Transverse colon (tissue), 4 donors: ENCODE data around the gene TLR7. TPM values are rescaled to one million over a fixed set of nuclear protein-coding genes. Genes with fewer than 3 reads are reported as not detected.

Experiments
- DNase-seq: peaks from one replicate; pipeline ENCODE4 v3.0.0-alpha.2; 2019
- H3K27ac ChIP-seq, 4 donors: fragments of 200-600 bp; sonication (generic); 2 replicates each; pipeline ENCODE4 v1.5.1; 2016 to 2018; ENCODE audit warnings: inconsistent platforms in 4 of 4
- H3K27me3 ChIP-seq: fragments of 200-600 bp; sonication (generic); 2 replicates; pipeline ENCODE4 v1.5.1; 2017; ENCODE audit warnings: inconsistent platforms
- H3K36me3 ChIP-seq, 4 donors: fragments of 200-600 bp; sonication (generic); 2 replicates each; pipeline ENCODE4 v1.5.1; 2017 to 2019; ENCODE audit warnings: inconsistent platforms in 4 of 4
- H3K4me1 ChIP-seq, 4 donors: fragments of 200-600 bp; sonication (generic); 2 replicates each; pipeline ENCODE4 v1.5.1; 2017 to 2020; ENCODE audit warnings: inconsistent platforms in 4 of 4
- H3K4me3 ChIP-seq, 4 donors: fragments of 200-600 bp; sonication (generic); 1 replicate in 1 of 4; 2 replicates in 3 of 4; pipeline versions ENCODE4 v1.5.1 to v1.6.1; 2017 to 2019; ENCODE audit warnings: inconsistent platforms in 4 of 4
- H3K9me3 ChIP-seq, 2 donors: fragments of 200-600 bp; sonication (generic); 2 replicates each; pipeline ENCODE4 v1.5.1; 2017 to 2019; ENCODE audit warnings: inconsistent platforms in 2 of 2
- EP300 ChIP-seq: sonication (generic); formaldehyde crosslinking; IDR thresholded peaks from one replicate; pipeline ENCODE4 v1.6.1; 2017; ENCODE audit warnings: antibody characterized with exemption, low read depth
- POLR2A ChIP-seq: fragments of 450-650 bp; IDR thresholded peaks from one replicate; pipeline ENCODE4 v1.6.1; 2016; ENCODE audit warnings: antibody characterized with exemption, mild to moderate bottlenecking, moderate library complexity
- POLR2AphosphoS5 ChIP-seq, 3 donors: sonication (generic); formaldehyde crosslinking; IDR thresholded peaks; one replicate each; pipeline ENCODE4 v1.6.1; 2016; ENCODE audit warnings: antibody characterized with exemption in 3 of 3
- WGBS, 2 donors: methylation state at CpG; one replicate each; pipeline ENCODE4 v1.1.5; 2018; ENCODE audit warnings: low coverage in 1 of 2; 5-methylcytosine and 5-hydroxymethylcytosine counted together
- in situ Hi-C, 4 donors: fragments of 200-750 bp; cut with MboI; loops; one replicate each; pipeline versions ENCODE4 v1.15.0 to v1.15.1; 2017; ENCODE audit warnings: low sequenced_read_pairs in 3 of 4, low pct_ligation_motif_present in 1 of 4, low pct_unique_long_range_greater_than_20kb in 1 of 4
- intact Hi-C: fragments of 100-400 bp; cut with DNase I; formaldehyde crosslinking; loops from one replicate; pipeline ENCODE4 v1.15.1; 2023; ENCODE audit warnings: low total_unique reads
- total RNA-seq, 4 donors: library from RNA; depleted of rRNA; stranded (reverse); fragments of >200 nt; gene quantifications; one replicate each; pipeline ENCODE4 v1.1.0, GENCODE V29; 2016
- TF ChIP-seq, protein P1 (sequence below), 5 experiments: fragments of 200-600 bp in 3 of 5; fragments of 450-650 bp in 2 of 5; sonication (generic) in 3 of 5; IDR thresholded peaks; 1 replicate in 2 of 5; 2 replicates in 3 of 5; pipeline ENCODE4 v1.5.1; 2016 to 2017; ENCODE audit warnings: antibody characterized with exemption in 5 of 5, inconsistent platforms in 3 of 5, mild to moderate bottlenecking in 2 of 5, moderate library complexity in 1 of 5

TLR7 gene
- total RNA-seq, 4 donors from 2014 or later, result 0.27 to 0.95 (median 0.75) TPM; not detected in 1

DNA sequence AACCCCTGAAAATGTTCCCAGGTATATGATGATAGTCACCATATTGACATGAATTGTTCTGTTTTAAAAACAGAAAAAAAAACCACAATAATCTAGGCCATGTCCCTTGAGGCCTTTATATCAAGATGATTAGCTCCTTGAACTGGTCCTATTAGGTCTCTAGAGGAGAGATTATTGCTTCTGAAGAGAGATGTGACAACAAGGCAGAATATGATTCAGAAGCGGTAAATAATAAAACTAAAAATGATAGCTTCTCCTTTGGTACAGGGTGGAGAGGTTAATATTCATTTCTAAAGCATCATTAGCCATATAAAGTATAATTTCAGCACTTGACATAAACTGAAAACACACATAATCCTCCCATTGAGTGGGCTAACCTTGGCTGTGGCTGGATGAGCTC, 65.4 kb downstream of the TLR7 start:
- H3K4me1 ChIP-seq, result no peaks in the 10 kb centered on the region
- no peak for DNase-seq
- in situ Hi-C loops, result no loop called here
- no peak overlapping the region for H3K4me3 ChIP-seq
- no peaks in the 10 kb centered on the region for H3K27me3 ChIP-seq
- H3K36me3 ChIP-seq, result no peaks in the 10 kb centered on the region
- intact Hi-C loops, result no loop called here
- no peaks in the 10 kb centered on the region for H3K9me3 ChIP-seq
- TF ChIP-seq, protein P1, sequence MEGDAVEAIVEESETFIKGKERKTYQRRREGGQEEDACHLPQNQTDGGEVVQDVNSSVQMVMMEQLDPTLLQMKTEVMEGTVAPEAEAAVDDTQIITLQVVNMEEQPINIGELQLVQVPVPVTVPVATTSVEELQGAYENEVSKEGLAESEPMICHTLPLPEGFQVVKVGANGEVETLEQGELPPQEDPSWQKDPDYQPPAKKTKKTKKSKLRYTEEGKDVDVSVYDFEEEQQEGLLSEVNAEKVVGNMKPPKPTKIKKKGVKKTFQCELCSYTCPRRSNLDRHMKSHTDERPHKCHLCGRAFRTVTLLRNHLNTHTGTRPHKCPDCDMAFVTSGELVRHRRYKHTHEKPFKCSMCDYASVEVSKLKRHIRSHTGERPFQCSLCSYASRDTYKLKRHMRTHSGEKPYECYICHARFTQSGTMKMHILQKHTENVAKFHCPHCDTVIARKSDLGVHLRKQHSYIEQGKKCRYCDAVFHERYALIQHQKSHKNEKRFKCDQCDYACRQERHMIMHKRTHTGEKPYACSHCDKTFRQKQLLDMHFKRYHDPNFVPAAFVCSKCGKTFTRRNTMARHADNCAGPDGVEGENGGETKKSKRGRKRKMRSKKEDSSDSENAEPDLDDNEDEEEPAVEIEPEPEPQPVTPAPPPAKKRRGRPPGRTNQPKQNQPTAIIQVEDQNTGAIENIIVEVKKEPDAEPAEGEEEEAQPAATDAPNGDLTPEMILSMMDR (IDR thresholded peaks at IDR 0.05), result no peak
- TF ChIP-seq POLR2A (no peak), POLR2AphosphoS5 (IDR thresholded peaks at IDR 0.05) (no peak), EP300 (no peak)
- WGBS, 2 donors, result 60 to 86% methylated on average over 1 of the region's 1 CpG
- no peak overlapping the region for H3K27ac ChIP-seq

DNA sequence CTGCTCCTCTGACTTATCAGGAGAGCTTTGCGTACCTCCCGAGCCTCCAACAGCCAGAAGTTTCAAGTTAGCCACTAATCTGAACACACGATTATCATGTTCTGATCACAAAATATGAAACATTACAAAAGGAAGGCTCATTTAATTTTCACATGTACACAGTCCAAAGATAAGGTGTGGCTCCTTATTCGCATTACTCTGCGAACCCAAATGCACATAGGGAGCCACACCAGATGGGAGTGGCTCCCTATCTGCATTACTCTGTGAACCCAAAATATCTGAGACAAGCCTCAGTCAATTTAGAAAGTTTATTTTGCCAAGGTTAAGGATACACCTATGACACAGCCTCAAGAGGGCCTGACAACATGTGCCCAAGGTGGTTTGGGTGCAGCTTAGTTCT, 68.0 kb downstream of the TLR7 start:
- 87% methylated on average over 5 of the region's 5 CpGs; no CpG with 5 or more reads in 1 of the 2 donors for WGBS, 2 donors
- in situ Hi-C loops, result no loop called here
- H3K27me3 ChIP-seq, result no peaks in the 10 kb centered on the region
- DNase-seq, result no peak
- TF ChIP-seq EP300, result no peak
- no peak for TF ChIP-seq POLR2A
- no peak for TF ChIP-seq POLR2AphosphoS5 (IDR thresholded peaks at IDR 0.05)
- TF ChIP-seq, protein P1 (IDR thresholded peaks at IDR 0.05), result no peak
- intact Hi-C loops, result no loop called here
- no peaks in the 10 kb centered on the region for H3K4me1 ChIP-seq
- no peak overlapping the region for H3K4me3 ChIP-seq
- no peaks in the 10 kb centered on the region for H3K36me3 ChIP-seq
- H3K27ac ChIP-seq, result no peak overlapping the region
- H3K9me3 ChIP-seq, result no peaks in the 10 kb centered on the region

DNA sequence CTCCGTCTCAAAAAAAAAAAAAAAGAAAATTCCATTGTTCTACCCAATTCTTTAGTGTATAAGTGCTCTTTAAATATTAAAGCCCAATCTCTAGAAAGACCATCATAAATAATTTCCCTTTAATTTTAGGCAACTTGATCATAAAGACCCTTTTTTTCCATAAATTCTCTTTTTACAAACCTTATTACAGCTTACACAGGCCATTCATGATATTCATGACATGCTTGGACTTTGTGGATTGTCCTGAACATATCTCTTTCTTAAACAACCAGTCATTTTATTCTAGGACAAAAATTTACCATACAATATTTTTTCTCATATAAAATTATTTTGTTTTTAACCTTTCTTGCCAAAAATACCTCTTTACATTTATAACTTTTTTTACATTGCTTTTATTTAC, 70.1 kb downstream of the TLR7 start:
- TF ChIP-seq POLR2A (no peak), EP300 (no peak), POLR2AphosphoS5 (IDR thresholded peaks at IDR 0.05) (no peak)
- TF ChIP-seq, protein P1 (IDR thresholded peaks at IDR 0.05), result no peak
- no peak for DNase-seq
- no peak overlapping the region for H3K27ac ChIP-seq
- intact Hi-C loops, result no loop called here
- H3K4me1 ChIP-seq, result no peaks in the 10 kb centered on the region
- no peaks in the 10 kb centered on the region for H3K36me3 ChIP-seq
- H3K9me3 ChIP-seq, result no peaks in the 10 kb centered on the region
- 87 to 100% methylated on average over 1 of the region's 1 CpG for WGBS, 2 donors
- in situ Hi-C loops, result no loop called here
- H3K4me3 ChIP-seq, result no peak overlapping the region
- no peaks in the 10 kb centered on the region for H3K27me3 ChIP-seq

Other genes with a start within 250 kb of the TLR7 start
- gene PRPS2, start 75.7 kb upstream of the TLR7 start, total RNA-seq, result 10 to 100 TPM; 24.3 to 67.5 (median 32.5) TPM
- 1 to 10 TPM in 1 of 4 donors, under 1 TPM in 2, not detected in 1; 0.37 to 1.3 (median 0.82) TPM for gene TLR8, start 39.5 kb downstream of the TLR7 start, total RNA-seq
- 1,000 to 10,000 TPM in 3 of 4 donors, 100 to 1,000 TPM in 1; 680 to 4,578 (median 2,996) TPM for gene TMSB4X, start 108.0 kb downstream of the TLR7 start, total RNA-seq
- under 1 TPM in 2 of 4 donors, not detected in 2; 0.14 to 0.64 TPM for gene FAM9C, start 177.5 kb downstream of the TLR7 start, total RNA-seq